Measurements from ENCODE around the gene PML. TPM values are rescaled to one million over a fixed set of nuclear protein-coding genes. Genes with fewer than 3 reads are reported as not detected.

PML gene
- total RNA-seq, 1 experiment from 2014 or later: 8.7 TPM

DNA sequence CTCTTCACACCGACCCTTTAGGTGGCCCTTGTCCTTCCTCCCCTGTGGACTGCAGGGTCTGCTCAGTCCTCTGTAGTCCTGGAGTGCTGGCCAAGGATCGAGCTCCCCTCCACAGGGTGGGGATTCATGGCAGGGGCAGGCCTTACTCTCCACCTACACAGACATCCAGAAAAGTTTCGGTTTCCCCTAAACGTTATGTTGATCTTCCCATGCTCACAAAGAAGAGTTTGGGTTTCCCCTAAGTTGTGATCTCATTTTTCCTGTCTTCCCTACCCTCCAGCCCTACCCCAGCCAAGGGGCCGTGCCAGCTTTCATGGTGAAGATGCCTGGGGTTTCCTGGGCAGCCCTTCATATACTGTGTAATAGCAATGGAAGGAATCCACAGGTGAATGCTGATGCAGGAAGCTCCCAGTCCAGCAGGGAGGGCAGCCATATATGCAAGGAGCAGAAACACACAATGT is 12.7 kb upstream of the PML start:
- in situ Hi-C loops (cut with HindIII; ENCODE audit: low sequenced_read_pairs): no loop called here
- DNase-seq (ENCODE audit: low spot score): no peak

DNA sequence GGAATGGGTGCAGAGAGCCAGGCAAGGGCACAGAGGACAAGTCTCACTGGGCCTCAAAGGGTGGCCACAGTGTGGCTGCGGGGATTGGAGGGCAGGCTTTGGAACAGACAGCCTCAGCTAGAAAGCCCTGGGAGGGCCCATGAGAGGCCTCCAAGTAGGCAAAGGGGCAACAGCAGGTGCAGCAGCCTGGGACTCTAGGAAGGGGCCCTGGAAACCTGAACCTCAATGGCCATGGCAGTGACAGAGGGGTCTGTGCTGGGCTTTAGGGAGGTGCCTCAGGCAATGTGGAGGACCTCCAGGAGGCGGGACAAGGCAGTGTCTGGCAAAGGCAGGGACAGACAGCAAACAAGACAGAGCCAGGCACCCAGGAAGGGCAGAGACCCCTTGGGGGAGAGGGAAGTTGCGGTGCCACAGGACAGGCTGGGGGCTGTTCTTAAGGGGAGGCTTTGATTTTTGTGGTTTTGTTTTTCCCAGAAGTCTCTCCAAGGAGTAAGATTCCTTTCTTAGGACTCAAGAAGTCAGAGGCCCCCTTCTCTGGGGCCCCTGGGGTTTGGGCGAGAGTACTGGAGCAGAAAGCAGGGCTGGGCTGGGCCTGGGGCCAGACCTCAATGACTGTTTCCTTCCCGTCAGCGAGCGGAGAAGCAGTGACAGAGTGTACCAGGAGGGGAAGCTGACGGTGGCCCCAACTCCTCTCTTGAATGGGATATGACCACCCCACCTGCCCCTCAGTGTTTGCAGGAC is 12.1 kb upstream of the PML start:
- in situ Hi-C loops (cut with HindIII; ENCODE audit: low sequenced_read_pairs): no loop called here
- peak; percentile 29 for DNase-seq (ENCODE audit: low spot score)

DNA sequence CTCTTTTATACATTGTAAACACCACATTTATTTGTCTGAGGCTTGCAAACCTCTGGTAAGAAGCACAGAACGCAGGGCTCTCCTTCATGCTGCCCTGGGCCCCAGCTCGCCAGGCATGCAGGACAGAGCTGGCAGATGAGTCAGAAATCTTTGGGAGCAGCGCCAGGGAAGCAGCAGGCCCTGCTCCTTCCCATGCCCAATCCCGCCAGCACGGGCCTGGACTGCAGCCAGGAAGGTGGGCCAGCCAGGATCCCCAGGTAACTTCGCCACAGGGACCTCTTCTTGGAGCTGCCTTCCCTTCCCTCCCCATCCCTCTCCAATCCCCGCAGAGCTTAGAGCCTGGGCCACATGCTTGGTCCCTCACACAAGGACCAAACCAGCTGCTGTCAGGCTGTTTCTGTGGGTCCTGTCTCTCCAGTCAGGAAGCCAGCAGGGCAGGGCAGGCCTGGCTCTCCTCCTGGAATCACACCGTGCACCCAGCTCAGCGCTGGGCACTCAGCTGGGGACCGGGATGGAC is 11.2 kb upstream of the PML start:
- peak; percentile 86 for DNase-seq (ENCODE audit: low spot score)
- in situ Hi-C loops (cut with HindIII; ENCODE audit: low sequenced_read_pairs): no loop called here

DNA sequence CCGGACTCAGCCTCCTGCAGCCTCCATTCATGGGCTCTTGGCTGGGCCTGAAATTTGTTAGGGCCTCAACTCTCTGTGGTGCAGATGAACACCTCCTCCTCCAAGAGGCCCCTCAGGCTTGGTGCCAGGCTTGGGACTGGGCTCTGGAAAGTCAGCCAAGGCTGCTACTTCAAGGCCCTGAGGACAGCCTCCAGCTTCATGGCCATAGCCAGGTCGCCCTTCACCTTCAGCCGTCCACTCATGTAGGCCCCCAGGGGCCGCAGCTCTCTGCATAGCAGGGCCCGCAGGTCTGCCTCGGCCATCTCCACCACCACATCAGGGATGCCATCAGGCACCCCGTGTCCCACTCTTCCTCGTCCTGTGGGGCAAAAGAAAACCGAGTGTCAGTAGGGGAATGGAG is 10.7 kb upstream of the PML start:
- in situ Hi-C loops (cut with HindIII; ENCODE audit: low sequenced_read_pairs): no loop called here
- DNase-seq (ENCODE audit: low spot score): no peak

DNA sequence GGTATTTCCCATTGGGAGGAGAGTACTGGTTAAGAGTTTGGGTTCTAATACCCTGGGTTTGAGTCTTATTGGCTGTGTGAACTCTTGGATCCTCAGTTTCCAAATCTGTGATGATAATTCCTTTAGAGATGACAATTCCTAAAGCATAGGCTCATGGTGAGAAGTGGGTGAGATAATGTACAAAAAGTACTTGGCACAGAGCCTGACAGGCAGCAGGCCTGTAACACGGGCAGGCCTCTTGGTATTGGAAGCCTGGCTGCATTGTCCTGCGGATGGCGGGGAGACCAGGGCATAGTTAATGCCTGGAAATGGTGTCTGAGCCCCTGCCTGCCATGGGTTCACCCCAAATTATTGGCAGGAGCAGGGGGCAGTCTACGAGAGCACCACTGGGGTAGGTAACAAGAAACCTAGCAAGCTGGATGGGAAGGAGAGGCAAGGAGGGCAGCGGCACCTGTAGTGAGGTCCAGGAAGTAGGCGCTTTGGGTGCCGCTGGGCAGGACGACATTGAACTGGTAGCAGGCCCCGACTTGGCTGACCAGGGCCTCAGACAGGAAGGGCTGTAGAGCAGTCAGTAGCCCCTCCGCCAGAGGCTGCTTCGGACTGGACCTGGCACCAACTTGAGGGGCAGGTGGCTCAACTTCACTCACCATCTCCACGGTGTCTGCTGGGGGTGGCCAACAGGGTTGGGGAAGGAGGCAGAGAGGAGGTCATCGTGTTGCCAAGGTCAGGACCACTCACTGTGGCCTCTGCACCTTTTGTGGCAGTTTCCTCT is 10.1 kb upstream of the PML start:
- no peak for DNase-seq (ENCODE audit: low spot score)
- in situ Hi-C loops (cut with HindIII; ENCODE audit: low sequenced_read_pairs): no loop called here

DNA sequence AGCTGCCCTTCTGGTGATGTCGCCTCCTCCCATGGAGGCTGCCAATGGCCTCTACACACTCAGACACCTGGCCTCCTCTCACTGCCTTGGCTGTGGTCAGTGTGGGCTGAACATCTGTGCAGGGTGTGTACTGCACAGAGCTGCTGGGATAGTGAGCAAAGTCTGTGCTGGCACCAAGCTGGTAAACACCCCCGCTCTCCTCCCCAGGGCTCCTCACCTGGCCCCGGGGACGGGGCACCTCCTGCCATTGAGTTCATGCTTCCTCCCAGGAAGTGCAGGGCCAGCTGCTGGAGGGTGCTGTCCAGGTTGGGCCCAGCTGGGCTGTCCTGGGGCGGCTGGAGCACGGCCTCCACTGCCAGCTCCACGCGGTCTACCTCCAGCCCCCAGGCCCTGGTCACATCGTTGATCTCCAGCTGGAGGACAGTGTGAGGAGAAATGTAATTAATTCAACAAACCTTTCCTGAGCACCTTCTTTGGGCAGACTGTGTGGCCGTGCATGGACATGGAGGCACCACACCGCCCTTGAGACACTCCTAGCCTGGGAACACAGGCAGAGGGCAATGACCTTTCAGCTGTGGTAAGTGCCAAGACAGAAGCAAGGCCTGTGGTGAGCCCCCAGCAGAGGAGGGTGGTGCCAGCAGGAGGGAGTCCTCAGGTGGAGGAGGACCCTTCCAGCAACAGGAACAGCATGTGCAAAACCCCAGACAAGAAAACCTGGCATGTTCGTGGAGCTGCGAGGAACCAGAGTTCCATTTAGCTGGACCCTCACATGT is 9.2 kb upstream of the PML start:
- in situ Hi-C loops (cut with HindIII; ENCODE audit: low sequenced_read_pairs): no loop called here
- DNase-seq (ENCODE audit: low spot score): no peak

DNA sequence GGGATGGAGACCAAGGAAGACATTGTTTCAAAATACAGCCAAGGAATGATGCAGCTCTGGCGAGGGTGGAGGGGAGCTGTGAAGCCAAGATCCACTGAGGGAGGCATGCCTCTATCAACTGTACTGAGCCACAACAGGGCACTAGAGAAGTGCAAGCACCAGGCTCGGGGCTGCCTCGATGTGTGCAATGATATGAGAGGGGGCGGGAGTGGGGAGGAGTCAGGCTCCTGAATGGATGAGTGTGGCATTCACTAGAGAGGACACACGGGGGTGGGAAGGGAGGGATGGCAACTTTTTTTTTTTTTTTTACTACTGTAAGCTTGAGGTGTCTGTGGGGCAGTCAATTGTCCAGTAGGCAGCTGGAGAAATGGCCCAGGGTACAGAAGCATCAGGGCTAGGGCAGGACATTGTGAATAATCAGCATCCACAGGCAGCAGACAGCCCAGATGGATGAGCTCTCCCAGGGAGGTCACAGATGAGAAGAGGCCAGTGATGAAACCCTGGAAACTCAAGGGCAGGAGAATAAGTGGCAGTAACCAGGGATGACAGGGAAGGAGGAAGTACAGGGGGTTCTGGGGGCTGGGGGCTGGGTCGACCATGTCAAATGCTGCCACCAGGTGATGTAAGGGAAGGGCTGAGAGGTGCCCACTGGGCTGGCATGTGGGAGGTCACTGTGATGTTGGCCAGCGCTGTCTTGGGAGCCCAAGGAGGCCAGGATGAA is 8.3 kb upstream of the PML start:
- DNase-seq (ENCODE audit: low spot score): no peak

DNA sequence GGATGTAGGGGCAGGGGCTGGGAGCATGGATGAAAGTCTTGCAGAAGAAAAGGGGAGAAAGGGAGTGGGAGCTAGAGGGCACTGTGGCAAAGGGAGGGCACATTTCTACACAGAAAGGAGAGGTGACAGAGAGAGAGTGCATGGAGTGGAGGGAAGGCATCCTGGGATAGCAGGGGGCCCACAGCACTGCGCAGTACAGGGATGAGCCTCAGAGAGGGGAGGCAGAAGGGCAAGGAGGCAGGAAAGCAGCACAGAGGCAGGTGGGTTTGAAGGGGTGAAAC is 7.8 kb upstream of the PML start:
- no peak for DNase-seq (ENCODE audit: low spot score)
- in situ Hi-C loops (cut with HindIII; ENCODE audit: low sequenced_read_pairs): no loop called here

More for the DNA sequence above, 8.3 kb upstream of the PML start:
- in situ Hi-C loops (cut with HindIII; ENCODE audit: low sequenced_read_pairs): no loop called here

DNA sequence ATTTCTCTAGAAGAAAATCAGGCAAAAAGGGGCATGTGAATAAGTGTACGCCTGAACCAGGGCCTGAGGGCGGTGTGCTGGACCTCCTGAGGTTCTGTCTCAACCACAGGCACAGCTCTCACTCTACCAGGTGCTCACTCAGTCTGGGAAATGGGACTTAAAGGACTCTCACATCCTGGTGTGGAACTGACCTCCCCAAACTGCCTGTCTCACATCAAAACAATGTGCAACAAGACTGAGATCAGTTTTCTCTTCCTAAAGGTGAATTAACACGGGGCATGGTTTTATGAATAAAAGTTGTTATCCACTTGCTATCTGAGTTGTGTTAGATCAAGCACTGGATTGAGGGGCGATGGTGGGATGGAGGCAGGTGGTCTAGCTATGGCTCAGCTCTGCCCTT is 7.3 kb upstream of the PML start:
- DNase-seq (ENCODE audit: low spot score): no peak
- in situ Hi-C loops (cut with HindIII; ENCODE audit: low sequenced_read_pairs): no loop called here

DNA sequence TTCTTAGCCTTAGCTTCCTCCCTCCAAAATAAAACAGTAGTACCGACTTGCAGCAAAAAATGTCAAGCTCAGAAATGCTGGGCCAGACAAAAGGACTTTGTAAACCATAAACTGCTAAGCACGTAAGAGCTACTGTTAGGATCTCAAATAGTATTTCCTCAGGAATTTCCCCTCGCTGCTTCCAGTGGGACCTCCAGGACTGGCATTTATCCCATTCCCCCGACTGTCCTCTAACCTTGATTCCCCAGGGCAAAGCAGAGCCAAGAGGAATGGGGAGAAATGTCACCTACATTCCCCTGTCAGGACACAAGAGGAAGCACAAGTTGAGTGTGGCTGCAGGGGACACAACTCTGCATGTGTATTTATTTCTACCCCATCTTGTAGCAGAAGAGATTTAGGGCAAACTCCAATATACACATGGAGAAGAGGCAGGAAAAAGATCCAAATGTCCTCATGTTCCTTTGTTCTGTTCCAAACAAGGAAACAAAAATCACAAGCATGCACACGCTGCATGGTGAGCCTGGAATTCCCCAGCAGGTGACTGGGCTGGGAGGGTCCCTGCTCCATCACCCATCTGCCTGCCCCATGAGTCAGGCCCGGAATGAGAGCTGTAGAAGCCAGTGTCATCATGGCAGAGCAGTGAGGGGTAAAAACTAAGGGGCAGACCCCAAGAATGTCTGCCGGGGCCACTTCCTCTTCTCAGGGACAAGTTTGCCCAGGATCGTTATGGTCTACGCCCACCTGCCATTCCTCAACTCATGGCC is 6.7 kb upstream of the PML start:
- in situ Hi-C loops (cut with HindIII; ENCODE audit: low sequenced_read_pairs): no loop called here

DNA sequence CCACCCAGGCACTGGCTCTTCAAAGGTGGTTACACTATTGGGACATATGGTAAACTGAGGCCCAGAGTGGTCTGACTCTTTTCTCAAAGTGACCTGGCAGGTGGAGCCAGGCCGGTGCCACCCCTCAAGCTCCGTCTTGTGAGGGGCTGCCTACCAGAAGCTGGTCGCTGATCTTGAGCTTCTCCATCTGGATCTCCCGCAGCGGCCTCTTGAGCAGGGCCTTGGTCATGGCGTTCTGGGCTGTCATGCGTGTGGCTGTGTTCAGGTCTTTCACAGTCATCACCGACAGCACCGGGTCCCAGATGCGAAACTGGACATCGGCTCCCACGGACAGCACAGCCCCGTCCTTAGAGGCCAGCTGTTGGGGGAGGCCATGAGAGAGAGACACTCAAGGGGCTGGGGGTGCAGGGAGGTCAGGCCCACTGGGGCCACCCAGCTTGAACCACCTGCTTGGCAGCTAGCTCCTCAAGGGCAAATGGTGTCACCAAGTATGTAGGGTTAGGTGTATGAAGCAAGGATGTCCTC is 6.0 kb upstream of the PML start:
- DNase-seq (ENCODE audit: low spot score): no peak
- in situ Hi-C loops (cut with HindIII; ENCODE audit: low sequenced_read_pairs): no loop called here

More for the DNA sequence above, 6.7 kb upstream of the PML start:
- no peak for DNase-seq (ENCODE audit: low spot score)

DNA sequence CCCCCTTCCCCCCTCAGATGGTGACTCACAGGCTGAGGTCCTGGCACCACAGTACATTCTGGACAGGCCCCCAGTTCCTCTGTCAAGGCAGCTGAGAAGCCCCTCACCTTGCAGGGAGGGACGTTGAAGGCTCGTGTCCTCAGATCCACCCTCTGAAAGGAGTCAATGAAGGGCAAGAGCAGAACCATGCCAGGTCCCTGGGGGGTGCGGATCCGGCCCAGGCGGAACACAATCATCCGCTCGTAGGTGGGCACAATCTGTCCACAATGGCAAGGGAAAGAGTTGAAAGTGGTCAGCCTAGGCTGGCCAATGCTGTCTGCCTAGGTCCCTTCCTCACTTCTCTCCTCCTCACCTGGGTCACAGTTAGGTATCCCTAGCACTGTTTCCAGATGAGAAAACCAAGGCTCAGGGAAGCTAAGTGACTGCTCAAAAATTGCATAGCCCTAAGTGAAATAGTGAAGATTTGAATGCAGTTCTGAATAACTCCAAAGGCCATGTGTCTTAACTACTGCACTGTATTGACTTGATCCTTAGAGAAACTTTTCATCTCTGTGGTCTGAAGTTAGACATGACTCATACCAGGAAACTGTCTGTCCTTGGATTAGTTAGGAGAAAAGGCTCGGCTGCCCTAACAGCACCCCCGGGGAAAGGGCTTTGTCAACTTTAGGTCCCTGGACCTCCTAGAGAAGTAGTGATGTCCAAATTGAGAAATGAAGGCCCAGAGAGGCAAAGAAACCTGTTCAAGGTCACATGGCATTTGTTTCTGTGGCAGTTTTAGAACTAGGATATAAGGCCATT is 5.3 kb upstream of the PML start:
- DNase-seq (ENCODE audit: low spot score): no peak
- in situ Hi-C loops (cut with HindIII; ENCODE audit: low sequenced_read_pairs): no loop called here

DNA sequence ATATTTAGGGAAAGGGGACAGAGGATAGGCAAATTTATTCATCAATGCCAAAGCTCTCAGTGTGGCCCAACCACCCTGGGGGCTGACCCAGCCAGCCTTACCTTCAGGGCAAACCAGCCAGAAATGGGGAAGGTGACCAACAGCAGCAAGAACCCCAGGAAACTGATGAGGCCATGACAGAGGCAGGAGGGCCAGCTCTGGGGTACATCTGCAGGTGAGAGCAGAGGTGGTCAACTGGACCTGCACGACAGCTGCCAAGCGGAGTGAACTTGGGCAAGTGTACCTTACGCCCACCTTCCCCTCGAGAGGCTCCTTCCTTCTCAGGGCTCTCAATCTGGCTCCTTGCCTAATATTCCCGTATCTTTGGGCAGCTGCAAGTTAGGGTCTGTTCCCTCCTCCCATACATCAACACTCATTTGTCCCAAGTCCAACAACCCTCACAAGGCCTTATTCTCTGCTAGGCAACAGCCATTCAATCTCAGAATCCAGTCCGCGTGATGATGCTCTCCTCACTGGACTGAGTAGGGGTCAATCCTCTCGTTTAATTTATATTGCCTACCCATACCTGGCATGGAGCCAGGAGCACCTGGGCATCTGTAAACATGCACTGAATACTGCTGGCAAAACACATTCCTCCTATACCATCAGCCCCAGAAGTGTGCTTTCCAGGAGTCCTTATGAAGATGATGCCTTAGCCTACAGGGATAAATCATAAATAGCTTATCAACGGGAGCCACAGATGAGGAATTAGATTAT is 4.1 kb upstream of the PML start:
- in situ Hi-C loops (cut with HindIII; ENCODE audit: low sequenced_read_pairs): no loop called here
- no peak for DNase-seq (ENCODE audit: low spot score)

DNA sequence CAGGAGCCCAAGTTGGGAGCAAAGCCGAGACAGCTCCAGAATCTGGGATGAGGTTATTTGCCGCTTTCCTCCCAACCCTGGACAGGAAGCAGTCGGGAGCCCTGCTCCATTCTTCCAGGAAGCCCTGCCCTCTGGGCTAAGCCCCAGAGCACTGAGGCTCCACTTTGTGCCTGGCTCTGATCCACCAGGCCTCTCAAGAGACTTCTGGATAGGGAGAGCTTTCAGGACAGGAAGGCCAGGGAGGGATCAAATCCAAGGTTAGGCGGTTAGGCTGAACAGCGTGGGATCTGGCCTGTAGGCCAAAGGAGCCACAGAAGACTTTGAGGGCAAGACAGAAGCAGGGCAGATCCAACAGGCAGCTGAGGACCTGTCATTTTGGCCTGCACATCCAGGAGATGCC is 3.3 kb upstream of the PML start:
- in situ Hi-C loops (cut with HindIII; ENCODE audit: low sequenced_read_pairs): no loop called here
- DNase-seq (ENCODE audit: low spot score): no peak

DNA sequence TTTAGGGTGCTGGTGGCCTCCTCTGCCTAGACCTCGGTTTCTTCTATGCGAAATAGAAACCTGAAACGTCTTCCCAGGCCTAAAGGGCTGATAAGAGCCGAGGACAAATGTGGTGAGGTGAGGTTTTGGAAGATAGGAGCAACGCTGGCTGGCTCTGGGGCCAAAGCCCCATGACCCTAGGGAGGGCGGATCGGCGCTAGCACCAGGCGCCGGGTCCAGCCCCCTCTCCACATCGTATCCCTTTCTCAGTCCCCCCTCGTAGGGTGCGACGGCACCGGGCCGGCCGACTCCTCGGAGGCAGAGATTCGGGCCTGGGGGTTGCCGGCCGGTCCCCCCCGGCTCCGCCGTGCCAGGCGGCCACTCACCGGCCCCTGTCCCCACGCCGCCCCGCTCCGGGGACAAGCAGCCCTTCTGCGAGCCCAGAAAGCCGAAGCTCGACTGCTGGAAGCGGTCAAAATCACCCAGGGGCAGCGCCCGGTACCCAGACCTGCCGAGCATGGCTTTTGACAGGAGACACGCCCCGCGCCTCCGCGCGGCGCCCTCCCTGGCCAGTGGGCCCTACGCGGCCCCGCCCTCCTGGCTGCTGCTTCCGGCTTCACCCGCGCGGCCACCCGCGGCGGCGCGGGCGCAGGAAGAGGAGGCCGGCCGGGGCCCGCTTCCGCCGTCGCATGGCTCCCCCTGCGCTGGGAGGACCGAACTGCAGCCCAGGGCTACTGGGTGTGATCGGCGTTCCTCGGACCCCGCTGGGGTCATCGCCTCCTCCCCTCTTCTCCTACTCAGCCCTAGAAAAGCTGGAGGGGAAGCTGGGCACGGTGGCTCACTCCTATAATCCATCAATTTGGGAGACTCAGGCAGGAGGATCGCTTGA is 2.6 kb upstream of the PML start, which contains the start of gene STOML1:
Gene STOML1, minus strand, starts transcription at position 570 of the 868 bp plus-strand sequence. Its CDS starts 72 bp downstream, at position 498.
- in situ Hi-C loops (cut with HindIII; ENCODE audit: low sequenced_read_pairs): no loop called here
- DNase-seq (ENCODE audit: low spot score): peak; percentile 89

DNA sequence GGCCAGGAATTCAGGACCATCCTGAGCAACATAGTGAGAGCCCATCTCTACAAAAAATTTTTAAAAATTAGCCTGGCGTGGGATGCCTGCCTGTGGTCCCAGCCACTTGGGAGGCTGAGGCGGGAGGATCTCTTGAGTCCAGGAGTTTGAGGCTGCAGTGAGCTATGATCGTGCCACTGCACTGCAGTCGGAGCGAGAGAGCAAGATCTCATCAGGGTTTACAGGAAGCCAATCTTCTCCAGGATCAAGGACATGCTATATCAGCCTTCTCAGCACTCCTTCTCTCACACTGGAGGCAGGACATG is 2.0 kb upstream of the PML start:
- in situ Hi-C loops (cut with HindIII; ENCODE audit: low sequenced_read_pairs): no loop called here
- DNase-seq (ENCODE audit: low spot score): no peak

Measured in G401 (cell line).